Thyroid gland (tissue), 4 donors: ENCODE measurements around the gene MKRN2OS.

ENCODE experiments used
- CTCF ChIP-seq, 6 experiments: fragments of 200-600 bp in 3 of 6; fragments of 450-650 bp in 3 of 6; sonication (generic) in 3 of 6; IDR thresholded peaks; one replicate each; pipeline ENCODE4 v1.5.1; 2016 to 2019; ENCODE audit warnings: antibody characterized with exemption in 6 of 6, mild to moderate bottlenecking in 2 of 6, inconsistent platforms in 1 of 6, moderate library complexity in 1 of 6
- POLR2A ChIP-seq, 2 donors: fragments of 450-650 bp; IDR thresholded peaks; one replicate each; pipeline ENCODE4 v1.6.1; 2017; ENCODE audit warnings: antibody characterized with exemption in 2 of 2, mild to moderate bottlenecking in 2 of 2, moderate library complexity in 1 of 2

- TF ChIP-seq CTCF (IDR thresholded peaks at IDR 0.05) (no peak), POLR2A (IDR thresholded peaks at IDR 0.05) (no peak)
Observed at GRCh38 chr3:12577379-12577778, 32.1 kb upstream of the MKRN2OS start.
